Dendritic cell treated with granulocyte-macrophage colony-stimulating factor and Interleukin-4, amounts not matched to agents 40 ng/mL and 50 ng/mL, for 4 days (primary cell): ENCODE data around the gene SSU72.
"Not testable (repeated sequence)": the region's sequence is repeated elsewhere in the genome, so short reads cannot be mapped to it uniquely, and the experiment has no call there.

Experiments
- H3K27ac Mint-ChIP-seq: one replicate; pipeline ENCODE4 v1.8.0; 2022; ENCODE audit warnings: mild to moderate bottlenecking, mixed read lengths
- H3K27me3 Mint-ChIP-seq: one replicate; pipeline ENCODE4 v1.8.0; 2022; ENCODE audit warnings: mild to moderate bottlenecking, mixed read lengths
- H3K36me3 Mint-ChIP-seq: one replicate; pipeline ENCODE4 v1.8.0; 2022; ENCODE audit warnings: low read depth, mixed read lengths
- H3K4me1 Mint-ChIP-seq: one replicate; pipeline ENCODE4 v1.8.0; 2022; ENCODE audit warnings: low read depth, mixed read lengths
- H3K4me3 Mint-ChIP-seq: one replicate; pipeline ENCODE4 v1.8.0; 2022; ENCODE audit warnings: mild to moderate bottlenecking, moderate library complexity, mixed read lengths
- H3K9me3 Mint-ChIP-seq: one replicate; pipeline ENCODE4 v1.8.0; 2022; ENCODE audit warnings: mixed read lengths
- intact Hi-C: fragments of 100-400 bp; cut with micrococcal nuclease; formaldehyde crosslinking; loops from one replicate; pipeline ENCODE4 v1.15.0; 2022

The SSU72 gene

DNA sequence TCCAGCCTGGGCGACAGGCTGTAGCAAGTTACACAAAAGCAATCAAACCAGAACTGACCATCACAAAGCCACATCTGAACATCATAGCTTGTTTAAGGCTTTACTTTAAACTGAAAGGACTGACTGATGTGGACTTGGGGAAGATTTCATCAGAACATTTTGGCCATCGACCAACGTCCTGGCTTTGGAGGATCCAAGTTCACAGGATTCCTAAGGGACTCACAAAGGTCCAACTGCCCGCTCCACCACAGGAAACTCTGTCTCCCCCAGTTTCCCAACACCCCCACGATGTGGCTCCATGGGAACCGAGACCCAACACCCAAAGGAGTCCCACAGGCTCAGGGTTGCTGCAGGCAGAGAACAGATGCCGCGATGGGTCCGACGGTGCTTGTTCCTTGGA, 9.3 kb downstream of the SSU72 start:
- Mint-ChIP-seq H3K4me3 (no peak overlapping the region), H3K4me1 (peaks cover 23% of the 10 kb centered on the region), H3K36me3 (peaks cover 85% of the 10 kb centered on the region), H3K27me3 (no peaks in the 10 kb centered on the region), H3K27ac (no peak overlapping the region), H3K9me3 (no peaks in the 10 kb centered on the region)
- intact Hi-C loops, result no loop called here

DNA sequence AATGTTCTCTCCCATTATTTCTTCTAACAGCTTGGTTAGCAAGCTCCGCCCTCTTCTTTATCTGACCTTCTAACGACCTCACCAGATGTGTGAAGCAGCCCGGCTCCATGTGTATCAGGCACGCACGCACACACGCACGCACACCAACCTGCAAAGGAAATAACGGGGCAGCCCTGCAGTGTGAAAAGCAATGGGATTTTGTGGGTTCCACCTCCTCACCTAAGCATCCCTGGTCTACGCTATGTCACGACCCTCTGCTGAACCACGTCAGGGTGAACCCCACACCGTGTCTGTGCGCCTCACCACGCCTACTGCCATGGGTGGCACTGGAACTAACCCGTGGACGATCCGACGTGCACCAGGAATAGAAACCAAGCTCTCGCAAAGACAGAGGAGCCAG, 10.4 kb downstream of the SSU72 start:
- H3K27me3 Mint-ChIP-seq, result no peaks in the 10 kb centered on the region

GRCh38 chr1:1563688-1564087, 11.0 kb downstream of the SSU72 start:
- Mint-ChIP-seq H3K27me3 (no peaks in the 10 kb centered on the region), H3K27ac (no peak overlapping the region), H3K4me3 (no peak overlapping the region), H3K36me3 (peaks cover 85% of the 10 kb centered on the region), H3K4me1 (peaks cover 12% of the 10 kb centered on the region), H3K9me3 (no peaks in the 10 kb centered on the region)
- intact Hi-C loops, result no loop called here

More for the DNA sequence above, 10.4 kb downstream of the SSU72 start:
- Mint-ChIP-seq H3K4me3 (no peak overlapping the region), H3K9me3 (no peaks in the 10 kb centered on the region), H3K36me3 (peaks cover 84% of the 10 kb centered on the region), H3K27ac (no peak overlapping the region), H3K4me1 (peaks cover 12% of the 10 kb centered on the region)
- intact Hi-C loops, result no loop called here

DNA sequence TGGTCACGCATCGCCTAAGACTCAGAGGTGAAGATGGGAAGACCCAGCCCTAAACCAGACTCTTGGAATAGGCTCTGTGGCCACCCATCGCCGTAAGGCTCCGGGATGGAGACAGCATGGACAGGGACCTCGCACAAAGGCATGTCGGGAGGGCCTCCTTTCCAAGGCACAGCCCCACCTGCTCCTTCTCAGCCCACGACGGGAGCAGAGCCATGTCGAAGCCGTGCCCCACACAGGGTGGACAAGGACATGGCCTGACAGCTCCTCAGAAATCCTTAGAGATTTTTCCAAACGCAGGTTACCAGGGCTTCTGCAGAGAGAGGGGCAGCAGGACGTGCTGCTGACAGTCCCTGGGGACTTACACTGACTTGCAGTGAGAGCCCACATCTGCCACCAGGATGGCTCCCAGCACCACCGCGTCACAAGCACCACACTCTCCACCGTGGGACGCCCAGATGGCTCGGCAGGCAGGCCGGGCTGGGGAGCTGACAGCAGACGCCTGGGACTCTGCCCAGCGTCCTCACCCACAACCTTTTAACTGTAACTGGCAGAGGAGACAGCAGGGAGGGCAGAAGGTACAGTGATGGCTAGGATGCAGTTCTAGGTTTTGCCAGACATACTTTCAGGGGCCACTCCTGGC, 12.0 kb downstream of the SSU72 start:
- H3K4me3 Mint-ChIP-seq, result no peak overlapping the region
- no peaks in the 10 kb centered on the region for H3K9me3 Mint-ChIP-seq
- peaks cover 91% of the 10 kb centered on the region for H3K36me3 Mint-ChIP-seq
- no peaks in the 10 kb centered on the region for H3K27me3 Mint-ChIP-seq
- intact Hi-C loops, result no loop called here
- no peak overlapping the region for H3K27ac Mint-ChIP-seq
- peaks cover 9% of the 10 kb centered on the region for H3K4me1 Mint-ChIP-seq

DNA sequence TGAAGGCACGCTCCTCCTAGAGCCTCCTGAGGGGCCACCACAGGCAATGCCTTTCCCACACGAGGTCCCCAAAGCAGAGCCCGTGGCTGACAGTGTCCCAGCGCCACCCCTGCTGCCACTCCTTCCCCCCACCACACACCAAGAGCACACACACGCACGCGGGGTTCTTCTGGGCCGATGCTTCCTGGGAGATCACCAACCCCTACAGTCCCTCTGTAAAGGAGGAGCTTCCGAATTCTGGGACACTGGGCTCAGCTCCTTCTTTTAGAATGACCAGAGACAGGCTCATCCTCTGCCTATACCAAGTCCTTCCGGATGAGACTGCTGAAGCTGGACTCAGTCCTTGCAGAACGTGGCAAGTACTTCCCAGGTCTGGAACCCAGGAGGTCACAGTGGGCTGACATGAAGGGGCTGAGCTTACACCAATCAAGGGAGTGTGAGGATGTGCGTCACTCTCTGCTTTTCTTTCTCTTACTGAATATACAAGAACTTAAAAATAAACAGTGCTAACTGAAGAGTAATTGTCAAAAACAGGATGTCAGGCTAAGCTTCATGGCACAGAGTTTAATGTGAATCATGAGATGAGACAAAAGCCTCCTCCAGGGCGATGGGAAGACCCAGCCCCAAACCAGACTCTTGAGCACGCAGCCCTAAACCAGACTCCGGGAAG, 12.7 kb downstream of the SSU72 start:
- no peak overlapping the region for H3K27ac Mint-ChIP-seq
- H3K9me3 Mint-ChIP-seq, result no peaks in the 10 kb centered on the region
- intact Hi-C loops, result no loop called here
- no peak overlapping the region for H3K4me3 Mint-ChIP-seq
- H3K4me1 Mint-ChIP-seq, result peaks cover 2% of the 10 kb centered on the region
- H3K27me3 Mint-ChIP-seq, result no peaks in the 10 kb centered on the region
- H3K36me3 Mint-ChIP-seq, result peaks cover 83% of the 10 kb centered on the region

GRCh38 chr1:1560178-1560577, 14.5 kb downstream of the SSU72 start:
- intact Hi-C loops, result no loop called here
- Mint-ChIP-seq H3K9me3 (no peaks in the 10 kb centered on the region), H3K36me3 (peaks cover 80% of the 10 kb centered on the region), H3K4me3 (no peak overlapping the region), H3K27me3 (no peaks in the 10 kb centered on the region), H3K4me1 (peaks cover 3% of the 10 kb centered on the region), H3K27ac (no peak overlapping the region)

- Mint-ChIP-seq H3K4me3 (no peak overlapping the region), H3K9me3 (no peaks in the 10 kb centered on the region), H3K4me1 (peaks cover 10% of the 10 kb centered on the region), H3K27me3 (no peaks in the 10 kb centered on the region), H3K27ac (no peak overlapping the region), H3K36me3 (peaks cover 80% of the 10 kb centered on the region)
- intact Hi-C loops, result no loop called here
Observed at GRCh38 chr1:1559066-1559465, 15.6 kb downstream of the SSU72 start.

DNA sequence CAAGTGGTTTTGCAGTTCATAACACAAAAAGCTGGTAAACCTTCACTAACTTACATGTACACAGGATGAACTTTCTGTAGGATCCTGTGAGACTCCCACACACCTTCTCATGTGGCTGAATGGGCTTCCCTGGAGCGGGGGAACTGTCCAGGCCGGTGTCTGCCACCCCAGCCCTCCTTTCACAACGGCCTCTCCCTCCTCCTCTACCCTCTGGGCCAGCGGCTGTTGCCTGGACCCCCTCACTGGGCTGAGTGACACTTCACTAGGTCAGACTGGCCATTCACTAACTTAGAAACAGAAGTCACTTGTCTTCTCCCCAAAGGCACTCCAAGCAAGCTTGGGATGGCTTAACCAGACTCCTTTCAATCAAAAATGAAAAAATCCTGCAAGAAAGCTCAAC, 16.1 kb downstream of the SSU72 start:
- Mint-ChIP-seq H3K4me1 (peaks cover 10% of the 10 kb centered on the region), H3K27me3 (no peaks in the 10 kb centered on the region), H3K4me3 (no peak overlapping the region), H3K9me3 (no peaks in the 10 kb centered on the region), H3K27ac (no peak overlapping the region), H3K36me3 (peaks cover 80% of the 10 kb centered on the region)
- intact Hi-C loops, result no loop called here

- H3K27me3 Mint-ChIP-seq, H3K9me3 Mint-ChIP-seq, H3K4me3 Mint-ChIP-seq, intact Hi-C loops, H3K27ac Mint-ChIP-seq: not testable (repeated sequence)
- peaks cover 73% of the 10 kb centered on the region for H3K36me3 Mint-ChIP-seq
- peaks cover 10% of the 10 kb centered on the region for H3K4me1 Mint-ChIP-seq
Observed at GRCh38 chr1:1557688-1558087, 17.0 kb downstream of the SSU72 start.

DNA sequence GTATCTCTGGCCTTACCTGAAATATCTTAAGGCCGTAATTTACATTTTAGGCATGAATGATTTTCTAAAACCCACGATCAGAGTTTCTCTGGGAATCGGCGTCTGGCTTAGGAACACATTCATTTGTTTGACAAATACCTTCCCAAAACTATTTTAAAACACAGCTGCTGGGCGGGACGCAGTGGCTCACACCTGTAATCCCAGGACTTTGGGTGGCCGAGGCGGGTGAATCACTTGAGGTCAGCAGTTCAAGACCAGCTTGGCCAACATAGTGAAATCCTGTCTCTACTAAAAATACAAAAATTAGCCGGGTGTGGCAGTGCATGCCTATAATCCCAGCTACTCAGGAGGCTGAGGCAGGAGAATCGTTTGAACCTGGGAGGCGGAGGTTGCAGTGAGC, 17.7 kb downstream of the SSU72 start:
- Mint-ChIP-seq H3K36me3 (peaks cover 73% of the 10 kb centered on the region), H3K4me1 (peaks cover 11% of the 10 kb centered on the region)
- H3K4me3 Mint-ChIP-seq, H3K27ac Mint-ChIP-seq, H3K9me3 Mint-ChIP-seq, H3K27me3 Mint-ChIP-seq, intact Hi-C loops: not testable (repeated sequence)

DNA sequence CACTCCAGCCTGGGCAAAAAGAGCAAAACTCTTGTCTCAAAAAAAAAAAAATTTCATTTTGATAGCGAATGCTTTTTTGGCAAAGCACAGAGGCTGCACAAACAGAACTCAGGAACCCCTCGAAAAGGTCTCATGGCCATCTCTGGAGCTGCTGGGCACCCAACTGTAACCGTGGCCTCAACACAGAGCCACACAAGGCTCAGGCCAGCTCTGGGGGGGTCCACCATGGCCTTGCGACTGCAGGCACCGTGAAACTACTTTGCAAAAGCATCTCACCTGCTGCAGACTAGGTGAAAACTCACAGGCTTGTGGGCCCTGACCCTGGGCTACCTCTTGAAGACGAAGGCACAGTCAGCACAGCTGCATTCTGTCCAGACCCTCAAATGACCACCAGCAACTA, 18.2 kb downstream of the SSU72 start:
- Mint-ChIP-seq H3K9me3 (no peaks in the 10 kb centered on the region), H3K4me1 (peaks cover 15% of the 10 kb centered on the region), H3K4me3 (no peak overlapping the region), H3K27me3 (no peaks in the 10 kb centered on the region), H3K36me3 (peaks cover 73% of the 10 kb centered on the region), H3K27ac (no peak overlapping the region)
- intact Hi-C loops, result no loop called here

- H3K4me1 Mint-ChIP-seq, result peaks cover 17% of the 10 kb centered on the region
- no peak overlapping the region for H3K27ac Mint-ChIP-seq
- no peak overlapping the region for H3K4me3 Mint-ChIP-seq
- intact Hi-C loops, result no loop called here
- peaks cover 66% of the 10 kb centered on the region for H3K36me3 Mint-ChIP-seq
- no peaks in the 10 kb centered on the region for H3K27me3 Mint-ChIP-seq
- H3K9me3 Mint-ChIP-seq, result no peaks in the 10 kb centered on the region
Observed at GRCh38 chr1:1554926-1555915, 19.4 kb downstream of the SSU72 start.

DNA sequence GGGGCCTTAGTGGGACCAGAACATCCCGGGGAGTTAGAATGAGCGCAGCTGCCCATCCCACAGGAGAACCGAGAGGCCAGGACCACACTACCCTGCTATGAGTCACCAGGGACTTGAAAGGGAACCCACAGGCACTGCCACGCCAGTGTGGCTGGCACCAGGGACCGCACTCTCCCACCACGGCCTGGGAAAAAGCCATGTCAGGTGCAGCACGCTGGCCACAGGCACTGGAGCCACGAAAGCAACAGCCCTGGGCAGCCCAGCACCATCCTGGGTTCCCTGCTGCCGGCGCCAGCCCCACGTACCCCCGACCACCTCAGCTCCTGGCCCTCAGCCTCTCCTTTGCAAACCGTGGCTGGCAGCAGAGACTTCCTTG, 20.1 kb downstream of the SSU72 start:
- H3K36me3 Mint-ChIP-seq, result peaks cover 59% of the 10 kb centered on the region
- no peaks in the 10 kb centered on the region for H3K9me3 Mint-ChIP-seq
- intact Hi-C loops, result no loop called here
- H3K4me3 Mint-ChIP-seq, result no peak overlapping the region
- peaks cover 17% of the 10 kb centered on the region for H3K4me1 Mint-ChIP-seq
- no peak overlapping the region for H3K27ac Mint-ChIP-seq
- no peaks in the 10 kb centered on the region for H3K27me3 Mint-ChIP-seq

GRCh38 chr1:1553821-1554494, 20.7 kb downstream of the SSU72 start:
- Mint-ChIP-seq H3K9me3 (no peaks in the 10 kb centered on the region), H3K4me1 (peaks cover 17% of the 10 kb centered on the region), H3K36me3 (peaks cover 60% of the 10 kb centered on the region), H3K4me3 (no peak overlapping the region), H3K27ac (no peak overlapping the region), H3K27me3 (no peaks in the 10 kb centered on the region)
- intact Hi-C loops, result no loop called here
